Measurements from ENCODE around the gene RFNG.
A peak's percentile ranks its signal among the peaks of the same experiment; 100 is the strongest.
"Not testable (repeated sequence)": the region's sequence is repeated elsewhere in the genome, so short reads cannot be mapped to it uniquely, and the experiment has no call there.

RFNG gene

DNA sequence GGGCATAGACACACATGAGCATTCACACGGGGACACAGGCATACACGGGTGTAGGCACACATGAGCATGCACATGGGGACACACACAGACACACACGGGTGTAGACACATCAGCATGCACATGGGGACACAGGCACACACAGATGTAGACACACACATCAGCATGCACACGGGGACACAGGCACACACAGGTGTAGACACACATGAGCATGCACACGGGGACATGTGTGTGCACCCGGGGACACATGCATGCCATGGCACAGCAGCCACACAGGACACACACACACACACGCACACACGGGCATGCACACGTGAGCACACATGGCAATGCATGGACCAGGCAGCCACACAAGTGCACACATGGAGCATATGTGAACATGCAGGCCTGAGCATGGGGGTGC lies 9.0 kb downstream of the RFNG start:
- DNase-seq (ENCODE audit: low spot score), result no peak

DNA sequence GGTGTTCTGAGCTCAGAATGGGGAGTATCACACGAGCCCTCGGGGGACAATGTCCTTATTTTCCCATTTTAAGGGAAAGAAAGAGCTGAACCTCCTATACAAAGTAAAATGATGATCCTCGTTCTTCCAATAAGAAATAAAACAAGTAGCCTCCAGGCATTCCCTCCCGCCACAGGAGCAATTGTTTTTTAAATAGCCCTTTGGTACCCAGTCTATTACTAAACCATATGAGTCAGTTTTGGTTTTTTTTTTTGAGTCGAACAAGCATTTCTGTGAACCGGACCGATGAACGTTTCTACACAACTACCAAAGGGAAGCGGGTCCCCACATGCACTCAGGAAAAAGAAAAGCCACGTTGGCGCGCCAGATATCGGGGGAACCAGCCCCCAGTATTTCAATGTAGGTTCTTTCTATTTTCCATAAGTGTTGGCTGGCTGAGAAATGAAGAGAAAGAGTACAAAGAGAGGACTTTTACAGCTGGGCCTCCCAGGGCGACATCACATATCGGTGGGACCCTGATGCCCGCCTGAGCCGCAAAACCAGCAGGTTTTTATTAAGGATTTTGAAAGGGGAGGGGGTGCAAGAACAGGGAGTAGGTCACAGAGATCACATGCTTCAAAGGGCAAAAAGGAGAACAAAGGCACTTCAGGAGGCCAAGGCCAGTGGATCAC lies 10.3 kb downstream of the RFNG start:
- no peak for DNase-seq (ENCODE audit: low spot score)

DNA sequence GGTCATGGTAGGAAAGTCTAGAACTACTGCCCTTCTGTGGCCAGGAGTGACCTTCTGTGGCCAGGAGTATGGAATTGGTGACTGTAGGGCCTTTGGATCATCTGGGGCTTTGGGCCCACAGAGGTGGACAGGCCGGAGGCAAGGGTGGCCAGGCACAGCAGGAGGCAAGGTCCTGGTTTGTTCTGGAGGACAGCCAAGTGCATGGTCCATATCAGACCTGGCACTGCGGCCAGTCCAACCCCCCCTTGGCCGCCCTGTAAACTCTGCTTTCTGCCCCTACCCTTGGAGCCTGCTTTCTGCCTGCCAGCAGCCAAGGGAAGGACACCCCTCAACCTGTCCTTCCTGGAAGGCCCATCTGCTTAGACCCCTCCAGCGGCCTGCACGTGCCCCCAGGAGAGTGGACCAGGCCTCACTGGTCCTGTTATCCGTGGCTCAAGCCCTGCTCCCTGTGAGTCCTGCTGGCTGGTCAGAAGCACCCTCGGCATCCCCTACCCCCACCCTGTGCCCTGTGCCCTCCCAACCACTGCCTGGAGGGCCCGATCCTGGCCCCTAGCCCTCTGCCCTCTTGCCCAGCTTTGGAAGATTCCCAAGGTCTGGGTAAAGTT lies 11.8 kb downstream of the RFNG start:
- no peak for DNase-seq (ENCODE audit: low spot score)

DNA sequence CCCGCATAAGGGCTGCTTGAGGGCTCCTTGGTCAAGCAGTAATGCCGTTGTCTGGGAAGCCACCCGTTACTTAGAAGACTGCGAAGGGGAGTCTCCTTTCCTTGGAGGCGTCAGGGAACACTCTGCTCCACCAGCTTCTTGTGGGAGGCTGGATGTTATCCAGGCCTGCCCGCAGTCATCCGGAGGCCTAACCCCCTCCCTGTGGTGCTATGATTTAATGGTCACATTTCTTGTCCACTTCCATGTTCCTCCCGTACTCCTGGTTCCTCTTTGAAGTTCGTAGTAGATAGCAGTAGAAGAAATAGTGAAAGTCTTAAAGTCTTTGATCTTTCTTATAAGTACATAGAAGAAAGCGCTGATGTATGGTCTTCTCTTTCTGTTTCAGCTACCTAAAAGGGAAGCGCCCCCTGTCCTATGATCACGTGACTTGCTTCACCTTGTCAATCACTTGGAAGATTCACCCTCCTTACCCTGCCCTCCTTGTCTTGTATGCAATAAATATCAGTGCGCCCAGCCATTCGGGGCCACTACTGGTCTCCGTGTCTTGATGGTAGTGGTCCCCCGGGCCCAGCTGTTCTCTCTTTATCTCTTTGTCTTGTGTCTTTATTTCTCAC lies 12.7 kb downstream of the RFNG start:
- DNase-seq (ENCODE audit: low spot score), result not testable (repeated sequence)

DNA sequence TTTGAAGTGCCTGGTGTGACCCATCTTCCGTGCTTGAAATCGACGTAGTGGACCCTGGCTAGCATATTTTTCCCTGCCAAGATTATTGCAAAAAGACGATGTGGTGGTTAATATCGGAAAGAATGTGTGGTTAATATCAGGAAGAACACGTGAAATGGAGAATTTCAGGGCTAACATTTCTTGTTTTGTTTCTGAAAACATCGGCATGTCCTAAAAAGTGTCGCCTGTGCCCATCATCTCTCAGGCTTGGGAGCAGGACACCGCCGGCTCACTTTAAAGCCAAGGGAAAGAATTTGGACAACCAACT lies 13.8 kb downstream of the RFNG start:
- DNase-seq (ENCODE audit: low spot score), result no peak

DNA sequence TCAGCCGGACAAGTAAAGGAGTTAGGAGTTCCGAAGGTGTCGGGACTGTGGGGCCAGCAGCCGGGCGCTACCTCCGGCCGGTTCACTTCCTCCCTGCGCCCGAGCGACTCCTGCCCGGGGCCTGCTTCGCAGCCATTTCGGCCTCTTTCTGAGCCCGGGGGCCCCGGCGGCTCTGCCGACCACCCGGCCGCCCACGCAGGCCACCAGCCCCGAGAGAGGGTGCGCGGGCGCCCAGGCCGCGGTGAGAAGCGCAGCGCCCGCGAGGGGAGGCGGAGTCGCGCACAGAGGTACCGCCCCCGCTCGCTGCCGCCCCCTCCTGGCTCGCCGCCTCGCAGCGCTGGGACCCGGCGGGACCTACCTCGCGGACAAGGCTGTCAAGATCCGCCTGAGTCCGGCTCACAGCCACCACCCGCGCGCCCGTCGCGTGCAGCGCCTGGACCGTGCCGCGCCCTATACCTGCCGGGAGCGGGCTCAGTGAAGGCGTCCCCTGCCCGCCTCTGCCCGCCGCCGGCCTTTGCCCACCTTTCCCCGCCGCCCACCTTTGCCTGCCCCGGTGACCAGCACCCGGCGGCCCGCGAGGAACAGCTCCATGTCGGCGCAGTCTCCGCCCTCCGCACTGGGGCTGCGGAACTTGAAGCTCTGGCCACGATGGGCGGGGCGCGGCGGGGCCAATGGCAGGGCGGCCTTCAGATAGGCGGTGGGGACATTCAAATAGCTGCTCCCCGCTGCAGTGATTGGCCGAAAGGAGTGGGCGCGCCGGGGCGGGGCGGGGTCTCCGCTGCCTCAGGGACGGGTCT lies 14.3 kb downstream of the RFNG start, which contains the start of gene DCXR:
DCXR (minus strand) TSS at position 606 of the 797 bp plus-strand sequence; CDS start at position 591, 15 bp downstream.
- DNase-seq (ENCODE audit: low spot score), result peak; percentile 96

DNA sequence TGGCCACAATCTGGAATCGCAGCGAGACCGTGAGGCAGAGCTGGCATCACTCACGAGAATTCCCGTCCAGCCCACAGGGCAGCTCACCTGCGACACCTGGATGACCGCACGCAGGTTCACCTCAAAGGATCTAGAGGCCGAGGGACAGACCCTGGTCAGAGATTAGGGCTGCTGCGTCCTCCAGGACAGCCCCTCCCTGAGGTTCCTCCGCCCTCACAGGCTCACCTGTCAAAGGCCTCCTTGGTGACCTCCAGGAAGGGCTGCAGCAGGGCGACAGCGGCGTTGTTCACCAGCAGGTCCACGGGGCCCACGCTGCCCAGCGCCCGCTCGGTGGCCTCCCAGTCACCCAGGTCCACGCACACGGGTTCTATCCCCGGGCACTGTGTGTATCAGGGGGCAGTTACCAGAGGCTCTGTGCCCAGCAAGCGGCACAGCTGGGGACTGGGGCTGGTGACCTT lies 14.9 kb downstream of the RFNG start:
- no peak for DNase-seq (ENCODE audit: low spot score)

DNA sequence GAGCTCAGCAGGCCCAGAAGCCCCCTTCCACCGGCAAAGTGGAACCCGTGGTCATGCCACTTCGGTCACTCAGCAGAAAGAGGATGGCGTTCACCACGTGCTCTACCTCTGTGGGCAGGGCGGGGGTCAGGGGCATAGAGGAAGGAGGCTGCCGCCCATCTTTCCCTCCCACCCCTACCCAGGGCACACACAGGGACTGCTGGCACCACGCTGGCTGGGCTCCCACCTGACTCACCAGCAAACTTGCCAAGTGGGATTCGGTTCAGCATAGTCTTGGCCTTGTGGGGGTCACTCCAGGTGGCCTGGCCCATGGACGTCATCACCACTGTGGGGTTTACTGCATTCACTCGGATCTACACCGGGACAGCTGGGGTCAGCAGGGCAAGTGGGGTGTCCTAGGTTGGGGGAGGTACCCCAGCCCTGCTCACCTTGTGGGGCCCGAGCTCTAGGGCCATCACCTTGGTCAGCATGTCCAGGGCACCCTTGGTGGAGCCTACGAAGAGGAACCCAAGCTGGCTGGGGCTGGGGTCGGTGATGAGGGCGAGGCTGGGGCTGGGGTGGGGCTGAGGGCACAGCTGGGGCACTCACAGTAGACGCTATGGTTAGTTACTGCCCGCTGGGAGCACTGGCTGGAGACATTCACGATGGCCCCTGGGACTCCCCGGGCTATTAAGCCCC lies 15.5 kb downstream of the RFNG start:
- no peak for DNase-seq (ENCODE audit: low spot score)

DNA sequence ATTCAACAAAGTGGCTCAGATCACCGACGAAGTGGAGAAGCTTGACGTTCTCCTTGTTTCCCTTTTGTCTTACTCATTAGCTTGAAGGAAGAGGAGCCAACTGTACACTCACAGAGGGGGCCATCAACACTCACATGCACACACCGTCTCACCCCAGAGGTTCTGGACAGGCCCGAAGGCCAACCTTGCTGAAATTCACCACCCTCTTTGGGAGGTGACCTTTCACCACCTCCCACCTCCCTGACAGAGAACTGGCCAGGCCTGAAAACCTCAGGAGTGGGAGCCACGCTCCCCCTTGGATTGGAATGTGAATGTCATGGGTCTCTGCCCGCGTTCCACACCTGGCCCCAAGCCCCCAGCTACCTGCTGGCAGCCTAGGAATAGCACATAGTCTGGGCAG lies 16.1 kb downstream of the RFNG start:
- DNase-seq (ENCODE audit: low spot score), result no peak

DNA sequence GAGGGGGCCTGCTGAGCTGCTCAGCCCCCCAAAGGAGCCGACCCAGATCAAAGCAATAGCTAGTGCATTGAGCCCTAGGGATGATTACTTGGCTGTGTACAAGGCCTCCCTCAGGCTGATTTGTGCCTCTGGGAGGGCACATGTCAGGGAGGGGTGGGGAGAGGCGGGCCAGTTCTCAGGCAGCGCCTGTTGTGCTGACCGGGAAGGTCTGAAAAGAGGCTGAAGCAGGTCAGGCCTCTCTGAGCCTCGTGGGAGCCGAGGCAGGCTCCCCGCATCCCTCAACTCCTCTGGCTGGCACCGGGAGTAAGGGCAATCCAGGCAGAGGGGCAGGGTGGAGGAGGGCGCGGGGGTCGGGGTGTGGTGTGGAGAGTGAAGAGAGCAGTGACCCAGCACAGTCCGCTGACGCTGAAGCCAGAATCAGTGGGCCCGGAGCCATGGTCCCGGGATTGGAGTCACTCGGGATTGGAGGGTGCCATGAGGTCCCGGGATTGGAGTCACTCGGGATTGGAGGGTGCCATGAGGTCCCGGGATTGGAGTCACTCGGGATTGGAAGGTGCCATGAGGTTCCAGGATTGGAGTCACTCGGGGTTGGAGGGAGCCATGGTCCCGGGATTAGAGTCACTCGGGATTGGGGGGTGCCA lies 17.1 kb downstream of the RFNG start:
- DNase-seq (ENCODE audit: low spot score), result no peak

DNA sequence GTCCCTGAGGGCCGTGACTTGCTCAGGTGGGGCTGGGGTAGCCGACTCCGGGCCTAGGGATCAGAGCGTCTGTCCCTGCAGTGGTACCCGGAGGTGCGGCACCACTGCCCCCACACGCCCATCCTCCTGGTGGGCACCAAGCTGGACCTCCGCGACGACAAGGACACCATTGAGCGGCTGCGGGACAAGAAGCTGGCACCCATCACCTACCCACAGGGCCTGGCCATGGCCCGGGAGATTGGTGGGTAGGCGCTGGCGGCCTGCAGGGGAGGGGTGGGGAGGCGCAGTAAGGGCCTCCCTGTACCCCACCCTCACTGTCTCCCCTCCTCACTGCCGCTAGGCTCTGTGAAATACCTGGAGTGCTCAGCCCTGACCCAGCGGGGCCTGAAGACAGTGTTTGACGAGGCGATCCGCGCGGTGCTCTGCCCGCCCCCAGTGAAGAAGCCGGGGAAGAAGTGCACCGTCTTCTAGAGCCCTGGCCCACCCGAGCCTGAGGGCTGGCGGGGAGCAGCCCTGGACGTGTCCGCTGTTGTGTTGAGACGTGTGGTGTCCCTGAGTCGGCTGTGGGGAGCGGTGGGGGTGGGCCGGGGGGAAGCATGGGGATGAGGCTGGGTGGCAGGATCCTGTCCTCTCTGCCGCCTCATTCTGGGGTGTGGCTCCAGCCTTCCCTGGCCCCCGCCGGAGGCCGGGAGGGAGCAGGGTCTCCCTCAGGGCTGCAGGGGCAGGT lies 18.1 kb downstream of the RFNG start:
- DNase-seq (ENCODE audit: low spot score), result no peak

DNA sequence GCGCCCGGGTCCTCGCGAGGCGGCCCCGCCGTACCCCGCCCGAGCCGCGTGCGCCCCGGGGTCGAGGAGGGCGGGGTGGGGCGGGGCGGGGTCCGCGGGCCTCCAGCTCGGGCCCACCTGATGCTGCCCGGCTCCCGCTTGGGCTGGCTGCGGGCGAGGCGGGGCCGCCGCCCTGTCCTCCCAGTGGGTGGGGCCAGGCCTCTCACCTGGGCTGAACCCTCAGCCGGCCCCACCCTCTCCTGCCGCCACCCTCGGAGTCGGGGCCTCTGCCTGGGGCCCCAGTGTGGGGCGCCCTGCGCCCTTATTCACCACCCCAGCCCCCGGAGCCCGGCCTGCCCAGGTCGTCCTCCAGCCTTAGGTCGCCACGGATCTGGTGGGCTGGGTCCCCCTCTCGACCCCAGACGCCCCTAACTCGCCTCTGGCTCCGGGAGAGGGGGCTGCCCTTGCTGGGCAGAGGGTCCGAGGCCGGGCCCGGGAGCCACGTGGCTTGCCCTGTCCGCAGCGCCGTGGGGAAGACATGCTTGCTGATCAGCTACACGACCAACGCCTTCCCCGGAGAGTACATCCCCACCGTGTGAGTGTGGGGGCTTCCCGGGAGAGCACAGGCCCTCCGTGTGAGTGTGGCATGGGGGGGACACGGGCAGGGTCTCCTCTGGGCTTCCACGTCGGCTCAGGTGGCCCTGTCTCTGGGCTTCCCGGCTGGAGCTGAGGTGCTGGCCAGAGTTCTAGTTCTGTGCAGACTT lies 19.6 kb downstream of the RFNG start:
- no peak for DNase-seq (ENCODE audit: low spot score)

DNA sequence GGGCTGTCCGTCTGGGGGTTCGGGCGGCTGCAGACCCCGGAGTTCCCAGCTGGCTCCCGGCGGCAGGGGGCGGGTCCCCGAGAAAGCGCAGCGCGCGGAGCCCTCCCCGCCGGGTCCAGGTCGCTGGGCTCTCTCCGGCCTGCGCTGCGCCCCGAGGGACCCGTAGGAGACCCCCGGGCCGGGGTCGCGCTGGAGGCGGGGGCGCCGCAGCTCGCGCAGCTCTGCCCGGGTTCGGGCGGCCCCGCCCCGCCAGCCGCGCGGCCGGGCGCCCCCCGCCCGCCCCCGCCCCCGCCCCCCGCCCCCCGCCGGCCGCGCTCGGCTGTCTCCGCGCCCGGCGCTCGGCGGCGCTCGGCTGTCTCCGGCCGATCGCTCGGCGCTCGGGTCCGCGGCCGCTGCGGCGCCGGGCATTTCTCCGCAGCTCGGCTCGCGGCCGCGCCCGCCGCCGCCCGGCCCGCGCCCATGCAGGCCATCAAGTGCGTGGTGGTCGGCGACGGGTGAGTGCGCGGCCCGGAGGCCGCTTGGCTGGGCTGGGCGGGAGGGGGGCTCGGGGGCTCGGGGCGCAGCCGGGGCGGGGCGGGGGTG lies 20.2 kb downstream of the RFNG start, which contains the start of gene RAC3:
RAC3 (plus strand) TSS at position 376 of the 582 bp plus-strand sequence; CDS start at position 460, 84 bp downstream.
- DNase-seq (ENCODE audit: low spot score), result no peak

DNA sequence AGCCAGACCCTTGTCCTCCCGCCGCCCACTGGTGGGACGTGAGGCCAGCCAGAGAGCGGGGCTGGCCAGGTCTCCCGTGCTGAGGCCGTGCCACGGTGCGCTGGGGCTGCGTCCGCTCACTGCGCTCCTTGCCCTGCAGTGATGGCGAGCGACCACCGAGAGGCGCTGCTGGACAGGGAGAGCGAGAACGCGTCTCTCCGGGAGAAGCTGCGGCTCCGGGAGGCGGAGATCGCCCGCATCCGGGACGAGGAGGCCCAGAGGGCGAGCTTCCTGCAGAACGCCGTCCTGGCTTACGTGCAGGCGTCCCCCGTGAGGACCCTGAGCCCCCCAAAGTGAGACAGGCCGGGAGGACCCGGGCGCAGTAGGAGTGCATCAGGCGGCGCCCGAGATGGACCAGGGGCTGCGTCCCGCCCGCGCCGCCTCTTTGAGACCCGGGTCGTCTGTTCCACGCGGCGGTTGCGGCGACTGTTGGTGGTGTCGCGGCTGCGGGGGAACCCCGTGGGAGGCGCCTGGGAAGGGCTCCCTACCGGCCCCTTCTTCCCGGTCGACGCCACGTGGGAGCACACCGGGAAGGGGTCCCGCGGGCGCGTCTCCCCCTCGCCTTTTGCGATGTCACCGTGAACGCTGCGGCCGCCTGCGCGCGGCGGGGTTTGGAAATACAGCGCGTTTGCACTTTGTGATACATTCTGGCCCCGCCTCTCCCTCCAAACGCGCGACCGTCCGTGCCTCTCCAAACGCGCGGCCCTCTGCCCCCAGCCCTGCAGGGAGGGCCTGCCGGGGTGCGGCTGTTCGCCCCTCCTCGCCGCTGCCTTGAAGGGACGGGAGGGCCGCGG lies 20.9 kb downstream of the RFNG start:
- DNase-seq (ENCODE audit: low spot score), result peak; percentile 90

DNA sequence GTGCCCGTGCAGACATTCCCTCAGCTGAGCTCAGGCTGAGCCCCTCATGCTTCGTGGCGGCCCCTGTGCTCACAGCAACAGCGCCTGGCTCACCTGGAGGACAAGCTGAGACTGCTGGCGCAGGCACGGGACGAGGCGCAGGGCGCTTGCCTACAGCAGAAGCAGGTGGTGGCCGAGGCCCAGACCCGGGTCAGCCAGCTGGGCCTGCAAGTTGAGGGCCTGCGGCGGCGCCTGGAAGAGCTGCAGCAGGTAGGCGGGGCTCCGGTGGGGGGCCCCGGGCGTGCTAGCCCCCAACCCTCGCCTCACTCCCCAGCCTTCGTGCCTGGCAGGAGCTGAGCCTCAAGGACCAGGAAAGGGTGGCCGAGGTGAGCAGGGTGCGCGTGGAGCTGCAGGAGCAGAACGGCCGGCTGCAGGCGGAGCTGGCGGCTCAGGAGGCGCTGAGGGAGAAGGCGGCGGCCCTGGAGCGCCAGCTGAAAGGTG lies 21.6 kb downstream of the RFNG start:
- DNase-seq (ENCODE audit: low spot score), result no peak

DNA sequence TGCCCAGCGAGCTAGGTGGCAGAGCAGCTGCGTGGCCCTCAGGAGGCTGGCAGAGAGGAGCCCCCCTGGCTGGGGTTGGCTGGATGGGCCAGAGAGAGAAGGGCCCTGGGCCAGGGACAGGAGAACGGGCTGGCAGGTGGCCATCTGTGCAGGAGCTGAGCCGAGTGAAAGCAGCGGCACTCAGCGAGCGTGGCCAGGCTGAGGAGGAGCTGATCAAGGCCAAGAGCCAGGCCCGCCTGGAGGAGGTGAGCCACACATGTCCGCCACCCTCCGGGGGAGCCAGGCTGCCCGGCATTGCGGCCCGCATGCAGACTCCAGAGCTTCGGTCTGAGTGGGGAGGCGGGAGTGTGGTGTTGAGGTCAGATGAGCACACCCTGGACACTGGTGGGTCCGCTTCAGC lies 22.2 kb downstream of the RFNG start:
- DNase-seq (ENCODE audit: low spot score), result no peak

DNA sequence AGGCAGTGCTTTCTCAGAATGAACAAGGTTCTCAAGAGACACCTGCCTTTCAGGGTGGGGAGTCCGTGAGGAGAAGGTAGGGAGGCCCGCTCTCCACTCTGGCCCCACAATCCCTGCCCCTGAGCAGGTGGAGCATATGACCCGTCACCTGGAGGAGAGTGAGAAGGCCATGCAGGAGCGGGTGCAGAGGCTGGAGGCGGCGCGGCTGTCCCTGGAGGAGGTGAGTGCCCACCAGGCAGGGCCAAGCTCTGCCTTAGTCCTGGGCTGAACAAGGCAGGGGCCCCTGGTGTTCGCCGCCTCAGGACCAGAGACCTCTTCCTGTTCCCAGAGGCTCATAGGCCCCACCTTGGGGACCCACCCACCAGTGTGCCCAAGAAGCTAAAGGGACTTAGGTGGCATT lies 22.6 kb downstream of the RFNG start:
- DNase-seq (ENCODE audit: low spot score), result no peak

DNA sequence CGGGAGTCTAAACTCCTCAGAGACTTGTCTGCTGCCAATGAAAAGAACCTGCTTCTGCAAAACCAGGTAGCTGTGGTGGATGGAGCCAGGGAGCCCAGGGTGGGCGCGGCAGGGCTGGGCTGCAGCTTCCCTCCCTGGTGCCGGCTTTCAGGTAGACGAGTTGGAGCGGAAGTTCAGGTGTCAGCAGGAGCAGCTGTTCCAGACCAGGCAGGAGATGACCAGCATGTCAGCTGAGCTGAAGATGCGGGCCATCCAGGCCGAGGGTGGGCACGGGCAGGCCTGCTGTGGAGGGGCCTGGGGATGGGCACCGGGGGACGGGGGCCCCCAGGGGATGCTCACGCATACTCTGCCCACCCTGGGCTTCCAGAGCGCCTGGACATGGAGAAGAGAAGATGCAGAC lies 23.4 kb downstream of the RFNG start:
- no peak for DNase-seq (ENCODE audit: low spot score)
